ENCODE data around the gene NEMP1. TPM values are rescaled to one million over a fixed set of nuclear protein-coding genes. Genes with fewer than 3 reads are reported as not detected.

Gene NEMP1
- total and polyA plus RNA-seq, 2 of the 13 experiments (the other 11 are each of a cell fraction or from before 2014, with no cell fraction given): 11.4 to 12.9 TPM

- TF ChIP-seq THAP8 (CRISPR knock-in tag; IDR thresholded peaks at IDR 0.05; ENCODE audit: borderline replicate concordance) (no peak), DMAP1 (CRISPR knock-in tag; IDR thresholded peaks at IDR 0.05) (no peak; the same call in 1 of the 2 replicates), HNRNPL (IDR thresholded peaks at IDR 0.05; ENCODE audit: low read depth, low read length) (0 out of 2 replicates have a peak, but pooled peaks have one; percentile 22), RARG (CRISPR knock-in tag; IDR thresholded peaks at IDR 0.05; ENCODE audit: low read depth) (no peak), MED1 (CRISPR knock-in tag; IDR thresholded peaks at IDR 0.05) (0 out of 2 replicates have a peak, but pooled peaks have one; percentile 8), ZNF670 (CRISPR knock-in tag; IDR thresholded peaks at IDR 0.05; ENCODE audit: borderline replicate concordance) (no peak), ASH2L (IDR thresholded peaks at IDR 0.05; ENCODE audit: insufficient read length, low read depth, low read length) (no peak), ZFP41 (CRISPR knock-in tag; IDR thresholded peaks at IDR 0.05; ENCODE audit: borderline replicate concordance) (no peak), BORCS8-MEF2B (CRISPR knock-in tag; IDR thresholded peaks at IDR 0.05) (no peak), HNF1B (CRISPR knock-in tag; IDR thresholded peaks at IDR 0.05) (0 out of 2 replicates have a peak, but pooled peaks have one; percentile 31), KDM4B (CRISPR knock-in tag; IDR thresholded peaks at IDR 0.05) (no peak), CBX1 (IDR thresholded peaks at IDR 0.05; ENCODE audit: low read depth) (no peak), PITX1 (CRISPR knock-in tag; IDR thresholded peaks at IDR 0.05) (0 out of 2 replicates have a peak, but pooled peaks have one; percentile 15), CENPX (CRISPR knock-in tag; IDR thresholded peaks at IDR 0.05) (no peak), MBD4 (IDR thresholded peaks at IDR 0.05; ENCODE audit: borderline replicate concordance, low read length) (no peak), MTA1 (CRISPR knock-in tag; IDR thresholded peaks at IDR 0.05; ENCODE audit: borderline replicate concordance) (no peak), HDAC2 (CRISPR knock-in tag; IDR thresholded peaks at IDR 0.05) (peak; percentile 39; the same call in 1 of the 2 replicates), MED8 (CRISPR knock-in tag; IDR thresholded peaks at IDR 0.05; ENCODE audit: insufficient replicate concordance) (peak; percentile 19), JARID2 (CRISPR knock-in tag; IDR thresholded peaks at IDR 0.05; ENCODE audit: insufficient replicate concordance) (no peak), HHEX (CRISPR knock-in tag; IDR thresholded peaks at IDR 0.05) (no peak), POLR2G (IDR thresholded peaks at IDR 0.05; ENCODE audit: low read depth, low read length) (0 out of 2 replicates have a peak, but pooled peaks have one; percentile 44), SOX13 (IDR thresholded peaks at IDR 0.05) (peak; percentile 9; the same call in 1 of the 2 replicates), SOX13 (CRISPR knock-in tag; conservative IDR thresholded peaks at IDR 0.05 in 1 of 2, IDR thresholded peaks at IDR 0.05 in 1 of 2) (peak in 1 of 2 experiments; percentile 25; a peak in 1 of 4 replicates), ZNF563 (CRISPR knock-in tag; IDR thresholded peaks at IDR 0.05) (0 out of 2 replicates have a peak, but pooled peaks have one; percentile 1)
Observed at GRCh38 chr12:57089271-57090245, 11.0 kb upstream of the NEMP1 start (continued).

All from HepG2 (cell line).